Esophagus squamous epithelium (tissue), 5 donors: ENCODE data around the gene GPR176. TPM values are rescaled to one million over a fixed set of nuclear protein-coding genes. Genes with fewer than 3 reads are reported as not detected.

Source experiments
- DNase-seq: peaks from one replicate; lab custom pipeline; 2025; lab: John Stamatoyannopoulos, UW
- H3K27ac ChIP-seq, 4 donors: fragments of 200-600 bp; sonication (generic); one replicate each; pipeline ENCODE4 v1.5.1; 2016 to 2019; ENCODE audit warnings: mild to moderate bottlenecking in 1 of 4
- H3K27me3 ChIP-seq, 4 donors: fragments of 200-600 bp; sonication (generic); 1 replicate in 3 of 4; 2 replicates in 1 of 4; pipeline versions ENCODE4 v1.5.1 to v1.6.0; 2017 to 2021; ENCODE audit warnings: antibody characterized with exemption in 1 of 4
- H3K36me3 ChIP-seq, 3 donors: fragments of 200-600 bp; sonication (generic); one replicate each; pipeline ENCODE4 v1.5.1; 2016 to 2019
- H3K4me1 ChIP-seq, 3 donors: fragments of 200-600 bp; sonication (generic); one replicate each; pipeline ENCODE4 v1.5.1; 2017 to 2019
- H3K4me3 ChIP-seq, 4 donors: fragments of 200-600 bp; sonication (generic); 1 replicate in 3 of 4; 2 replicates in 1 of 4; pipeline ENCODE4 v1.5.1; 2016 to 2019; ENCODE audit warnings: mild to moderate bottlenecking in 2 of 4, moderate library complexity in 1 of 4
- H3K9me3 ChIP-seq, 3 donors: fragments of 200-600 bp; sonication (generic); one replicate each; pipeline ENCODE4 v1.5.1; 2016 to 2019
- CTCF ChIP-seq, 6 experiments: fragments of 450-650 bp in 4 of 6; fragments of 200-600 bp in 2 of 6; sonication (generic) in 2 of 6; IDR thresholded peaks; one replicate each; pipeline ENCODE4 v1.5.1; 2016 to 2019; ENCODE audit warnings: antibody characterized with exemption in 6 of 6, mild to moderate bottlenecking in 4 of 6, moderate library complexity in 4 of 6
- POLR2A ChIP-seq, 4 donors: fragments of 450-650 bp; IDR thresholded peaks; one replicate each; pipeline ENCODE4 v1.6.1; 2017; ENCODE audit warnings: antibody characterized with exemption in 4 of 4, mild to moderate bottlenecking in 4 of 4, moderate library complexity in 3 of 4
- WGBS, 2 donors: methylation state at CpG; one replicate each; pipeline ENCODE4 v1.1.5; 2018; 5-methylcytosine and 5-hydroxymethylcytosine counted together
- intact Hi-C: fragments of 100-400 bp; cut with DNase I; formaldehyde crosslinking; loops from one replicate; pipeline ENCODE4 v1.15.0; 2022
- total RNA-seq, 4 donors: library from RNA; depleted of rRNA; stranded (reverse); fragments of >200 nt; gene quantifications; one replicate each; pipeline ENCODE4 v1.1.0, GENCODE V29; 2016
- donor health status: DM: yes; HTN: yes; CAD: no.

GPR176 gene
- total RNA-seq, 4 donors from 2014 or later, result 1.1 to 5.0 (median 4.0) TPM; not detected in 1

GRCh38 chr15:39770748-39771689 is 149.0 kb downstream of the GPR176 start:
- no peaks in the 10 kb centered on the region for H3K36me3 ChIP-seq
- intact Hi-C loops, result no loop called here
- peak overlapping the region; percentile 4 to 78 (median 60) for H3K27ac ChIP-seq
- H3K9me3 ChIP-seq, result no peaks in the 10 kb centered on the region
- H3K4me3 ChIP-seq, result peak overlapping the region in 1 of 4 donors; percentile 31
- H3K4me1 ChIP-seq, result peaks cover 0 to 14% (median 4%) of the 10 kb centered on the region in 3 donors
- 57 to 64% methylated on average over 8 of the region's 8 CpGs for WGBS, 2 donors
- H3K27me3 ChIP-seq, result no peaks in the 10 kb centered on the region
- DNase-seq, result no peak
- TF ChIP-seq CTCF (IDR thresholded peaks at IDR 0.05) (no peak), POLR2A (IDR thresholded peaks at IDR 0.05) (no peak)

GRCh38 chr15:39767921-39768320 is 152.1 kb downstream of the GPR176 start:
- no peaks in the 10 kb centered on the region for H3K36me3 ChIP-seq
- intact Hi-C loops, result no loop called here
- H3K4me3 ChIP-seq, result no peak overlapping the region
- H3K9me3 ChIP-seq, result no peaks in the 10 kb centered on the region
- H3K27me3 ChIP-seq, result no peaks in the 10 kb centered on the region
- H3K4me1 ChIP-seq, result peaks cover 0 to 14% (median 4%) of the 10 kb centered on the region in 3 donors
- no peak for DNase-seq
- WGBS, 2 donors, result 91 to 98% methylated on average over 3 to 5 of the region's 5 CpGs
- H3K27ac ChIP-seq, result no peak overlapping the region
- no peak for TF ChIP-seq CTCF (IDR thresholded peaks at IDR 0.05)
- no peak for TF ChIP-seq POLR2A (IDR thresholded peaks at IDR 0.05)

GRCh38 chr15:39761006-39761405 is 159.1 kb downstream of the GPR176 start:
- Histone ChIP-seq H3K36me3 (no peaks in the 10 kb centered on the region), H3K4me3 (no peak overlapping the region), H3K27me3 (no peaks in the 10 kb centered on the region), H3K4me1 (no peaks in the 10 kb centered on the region), H3K9me3 (no peaks in the 10 kb centered on the region), H3K27ac (no peak overlapping the region)
- WGBS, 2 donors, result 62 to 67% methylated on average over 2 of the region's 2 CpGs
- no peak for DNase-seq
- no peak for TF ChIP-seq POLR2A (IDR thresholded peaks at IDR 0.05)
- TF ChIP-seq CTCF (IDR thresholded peaks at IDR 0.05), result no peak
- intact Hi-C loops, result no loop called here

- Histone ChIP-seq H3K4me3 (no peak overlapping the region), H3K27ac (no peak overlapping the region), H3K4me1 (no peaks in the 10 kb centered on the region), H3K27me3 (no peaks in the 10 kb centered on the region), H3K9me3 (no peaks in the 10 kb centered on the region), H3K36me3 (no peaks in the 10 kb centered on the region)
- WGBS, 2 donors, result 47 to 53% methylated on average over 2 of the region's 2 CpGs
- DNase-seq, result no peak
- TF ChIP-seq CTCF (IDR thresholded peaks at IDR 0.05), result peak; percentile 48 to 89 (median 84)
- TF ChIP-seq POLR2A (IDR thresholded peaks at IDR 0.05), result no peak
- intact Hi-C loops, result loop anchor here (5.0 to 10.0 kb wide), 2 partner anchors 172 to 940 kb away; partner anchors contain the start of gene THBS1
Observed at GRCh38 chr15:39756806-39757522, 163.1 kb downstream of the GPR176 start.
